Stimulated activated naive B cell treated with anti-CD40 and anti-IgM and Interleukin-4, amounts not matched to agents 10 μg/mL and 1 μg/mL and 100 μg/mL, for 72 hours (primary cell): Measurements from ENCODE around the gene DUSP15.

Experiments used
- ATAC-seq, 2 donors: fragments of 150-1000 bp; cut with Tn5 transposase; replicated peaks; 2 replicates each; pipeline ENCODE4 v1.10.0; 2021; ENCODE audit warnings: moderate library complexity in 1 of 2
- DNase-seq: peaks from one replicate; pipeline ENCODE4 v3.0.0; 2021
- H3K27ac Mint-ChIP-seq: one replicate; pipeline ENCODE4 v1.8.0; 2022; ENCODE audit warnings: mild to moderate bottlenecking, mixed read lengths
- H3K27me3 Mint-ChIP-seq, 2 donors: one replicate each; pipeline ENCODE4 v1.8.0; 2022; ENCODE audit warnings: mixed read lengths in 2 of 2
- H3K36me3 Mint-ChIP-seq, 2 donors: one replicate each; pipeline ENCODE4 v1.8.0; 2022; ENCODE audit warnings: mixed read lengths in 2 of 2, mild to moderate bottlenecking in 1 of 2
- H3K4me1 Mint-ChIP-seq, 2 donors: one replicate each; pipeline ENCODE4 v1.8.0; 2022; ENCODE audit warnings: mixed read lengths in 2 of 2, mild to moderate bottlenecking in 1 of 2
- H3K4me3 Mint-ChIP-seq, 2 donors: one replicate each; pipeline ENCODE4 v1.8.0; 2022; ENCODE audit warnings: mild to moderate bottlenecking in 2 of 2, mixed read lengths in 2 of 2, moderate library complexity in 1 of 2
- H3K9me3 Mint-ChIP-seq, 2 donors: one replicate each; pipeline ENCODE4 v1.8.0; 2022; ENCODE audit warnings: mixed read lengths in 2 of 2, mild to moderate bottlenecking in 1 of 2

Gene DUSP15

DNA sequence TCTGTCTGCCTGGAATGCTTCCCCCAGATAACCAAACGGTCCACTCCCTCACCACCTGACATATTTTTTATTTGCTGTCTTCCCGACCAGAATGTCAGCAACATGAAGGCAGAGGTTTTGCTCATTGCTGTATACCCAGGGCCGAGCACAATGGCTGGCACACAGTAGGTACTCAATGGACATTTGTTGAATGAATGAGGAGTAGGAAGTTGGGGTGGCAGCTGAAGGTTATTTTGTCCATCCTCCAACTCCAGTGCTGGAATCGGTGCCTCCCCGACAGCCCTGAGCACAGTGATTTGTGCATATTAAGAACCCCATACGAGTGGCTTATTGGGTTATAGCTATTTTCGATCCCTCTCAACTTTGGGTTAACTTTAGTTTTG lies 10.3 kb downstream of the DUSP15 start:
- Mint-ChIP-seq H3K9me3 (no peaks in the 10 kb centered on the region), H3K36me3 (no peaks in the 10 kb centered on the region), H3K4me1 (peaks cover 26 to 28% of the 10 kb centered on the region in 2 donors), H3K27ac (no peak overlapping the region), H3K4me3 (no peak overlapping the region), H3K27me3 (peaks cover 6 to 11% of the 10 kb centered on the region in 2 donors)
- DNase-seq: no peak
- no peak for ATAC-seq

DNA sequence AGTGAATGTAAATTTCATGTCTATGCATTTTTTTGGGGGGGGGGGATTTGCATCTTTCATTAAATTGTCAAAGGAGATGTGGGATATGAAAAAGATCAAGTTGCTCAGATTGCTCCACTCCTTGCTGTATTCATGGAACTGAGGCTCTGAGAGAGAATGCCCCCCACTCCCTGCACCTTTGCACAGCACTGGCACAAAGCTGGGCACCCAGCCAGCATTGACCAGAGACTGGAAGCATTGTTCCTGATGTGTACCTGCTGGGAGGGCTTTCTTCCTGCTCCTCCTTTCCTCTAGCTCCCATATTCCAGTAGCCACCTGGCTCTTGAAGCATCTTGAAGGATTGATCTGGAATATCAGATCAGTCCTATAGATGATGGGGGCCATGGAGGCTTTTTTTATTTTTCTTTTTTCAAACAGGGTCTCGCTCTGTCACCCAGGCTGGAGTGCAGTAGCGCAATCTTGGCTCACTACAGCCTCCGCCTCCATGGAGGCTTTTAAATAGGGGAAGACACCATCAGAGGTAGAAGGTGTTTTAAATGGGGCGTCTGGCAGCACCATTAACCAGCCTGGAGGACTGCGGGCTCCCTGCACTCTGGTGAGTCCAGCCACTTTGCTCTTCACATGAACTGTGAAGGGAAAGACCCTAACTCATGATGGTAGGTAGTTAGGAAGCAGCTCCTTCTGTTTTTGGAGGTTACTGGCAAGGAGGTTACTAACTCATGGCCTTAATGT lies 10.9 kb downstream of the DUSP15 start:
- Mint-ChIP-seq H3K4me3 (no peak overlapping the region), H3K27ac (no peak overlapping the region), H3K27me3 (peaks cover 6 to 11% of the 10 kb centered on the region in 2 donors), H3K36me3 (no peaks in the 10 kb centered on the region), H3K4me1 (peaks cover 26 to 28% of the 10 kb centered on the region in 2 donors), H3K9me3 (no peaks in the 10 kb centered on the region)
- DNase-seq (no peak), ATAC-seq (no peak)

GRCh38 chr20:31858760-31859083 lies 11.6 kb downstream of the DUSP15 start:
- H3K27ac Mint-ChIP-seq: no peak overlapping the region
- H3K36me3 Mint-ChIP-seq: no peaks in the 10 kb centered on the region
- H3K4me1 Mint-ChIP-seq: peaks cover 24 to 25% of the 10 kb centered on the region in 2 donors
- ATAC-seq (no peak), DNase-seq (no peak)
- no peak overlapping the region for H3K4me3 Mint-ChIP-seq
- H3K9me3 Mint-ChIP-seq: no peaks in the 10 kb centered on the region
- peaks cover 6 to 11% of the 10 kb centered on the region in 2 donors for H3K27me3 Mint-ChIP-seq

GRCh38 chr20:31857861-31858759 lies 12.2 kb downstream of the DUSP15 start:
- H3K4me3 Mint-ChIP-seq: no peak overlapping the region
- ATAC-seq (peak; percentile 77), DNase-seq (peak; percentile 23)
- H3K9me3 Mint-ChIP-seq: no peaks in the 10 kb centered on the region
- H3K27me3 Mint-ChIP-seq: peaks cover 6 to 11% of the 10 kb centered on the region in 2 donors
- H3K27ac Mint-ChIP-seq: no peak overlapping the region
- peaks cover 20 to 21% of the 10 kb centered on the region in 2 donors for H3K4me1 Mint-ChIP-seq
- H3K36me3 Mint-ChIP-seq: no peaks in the 10 kb centered on the region

GRCh38 chr20:31856516-31856915 lies 13.8 kb downstream of the DUSP15 start:
- peaks cover 10 to 11% of the 10 kb centered on the region in 2 donors for H3K27me3 Mint-ChIP-seq
- no peaks in the 10 kb centered on the region for H3K9me3 Mint-ChIP-seq
- ATAC-seq (no peak), DNase-seq (no peak)
- peaks cover 15 to 16% of the 10 kb centered on the region in 2 donors for H3K4me1 Mint-ChIP-seq
- no peak overlapping the region for H3K27ac Mint-ChIP-seq
- H3K4me3 Mint-ChIP-seq: no peak overlapping the region
- no peaks in the 10 kb centered on the region for H3K36me3 Mint-ChIP-seq

- no peak overlapping the region for H3K4me3 Mint-ChIP-seq
- no peak for DNase-seq
- no peak for ATAC-seq
- no peaks in the 10 kb centered on the region for H3K36me3 Mint-ChIP-seq
- peaks cover 17 to 35% of the 10 kb centered on the region in 2 donors for H3K27me3 Mint-ChIP-seq
- H3K9me3 Mint-ChIP-seq: no peaks in the 10 kb centered on the region
- no peak overlapping the region for H3K27ac Mint-ChIP-seq
- H3K4me1 Mint-ChIP-seq: peaks cover 3 to 5% of the 10 kb centered on the region in 2 donors
These were observed 16.8 kb downstream of the DUSP15 start for GRCh38 chr20:31853481-31853880.

GRCh38 chr20:31851240-31851955 lies 18.9 kb downstream of the DUSP15 start:
- no peaks in the 10 kb centered on the region for H3K9me3 Mint-ChIP-seq
- peaks cover 17 to 38% of the 10 kb centered on the region in 2 donors for H3K27me3 Mint-ChIP-seq
- H3K36me3 Mint-ChIP-seq: no peaks in the 10 kb centered on the region
- no peak overlapping the region for H3K4me3 Mint-ChIP-seq
- H3K4me1 Mint-ChIP-seq: no peaks in the 10 kb centered on the region
- no peak for ATAC-seq
- H3K27ac Mint-ChIP-seq: no peak overlapping the region
- no peak for DNase-seq

DNA sequence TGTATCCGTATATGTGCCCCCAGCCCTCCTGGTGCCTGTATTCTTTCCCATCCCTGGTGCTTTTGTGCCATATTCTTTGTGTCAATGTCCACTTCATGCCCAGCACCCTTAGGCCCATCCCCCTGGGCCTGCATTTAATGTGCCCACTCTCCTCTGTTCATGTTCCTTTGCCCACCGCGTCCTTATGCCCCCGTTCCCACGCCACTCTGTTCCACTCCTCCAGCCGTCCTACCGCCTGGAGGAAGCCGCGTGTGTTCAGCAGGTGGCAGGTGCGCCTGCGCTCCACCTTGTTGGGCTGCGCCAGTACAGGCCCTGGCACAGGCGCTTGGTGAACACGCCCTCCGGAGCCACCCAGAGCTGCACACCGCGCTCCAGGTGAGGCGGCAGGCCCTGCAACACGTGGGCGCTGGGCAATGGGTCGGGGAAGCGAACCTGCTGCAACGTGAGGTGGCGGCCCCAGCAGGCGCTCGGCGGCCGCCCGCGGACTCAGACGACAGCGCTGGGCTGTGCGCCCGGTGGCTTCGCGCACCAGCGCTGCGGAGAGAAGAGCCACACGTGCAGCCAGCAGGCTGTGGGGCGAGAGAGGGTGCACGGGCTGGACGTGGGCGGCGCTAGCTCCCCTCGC lies 20.9 kb downstream of the DUSP15 start:
- Mint-ChIP-seq H3K27ac (no peak overlapping the region), H3K36me3 (no peaks in the 10 kb centered on the region), H3K27me3 (peaks cover 17 to 38% of the 10 kb centered on the region in 2 donors), H3K4me3 (no peak overlapping the region), H3K4me1 (no peaks in the 10 kb centered on the region), H3K9me3 (no peaks in the 10 kb centered on the region)
- DNase-seq (no peak), ATAC-seq (no peak)

DNA sequence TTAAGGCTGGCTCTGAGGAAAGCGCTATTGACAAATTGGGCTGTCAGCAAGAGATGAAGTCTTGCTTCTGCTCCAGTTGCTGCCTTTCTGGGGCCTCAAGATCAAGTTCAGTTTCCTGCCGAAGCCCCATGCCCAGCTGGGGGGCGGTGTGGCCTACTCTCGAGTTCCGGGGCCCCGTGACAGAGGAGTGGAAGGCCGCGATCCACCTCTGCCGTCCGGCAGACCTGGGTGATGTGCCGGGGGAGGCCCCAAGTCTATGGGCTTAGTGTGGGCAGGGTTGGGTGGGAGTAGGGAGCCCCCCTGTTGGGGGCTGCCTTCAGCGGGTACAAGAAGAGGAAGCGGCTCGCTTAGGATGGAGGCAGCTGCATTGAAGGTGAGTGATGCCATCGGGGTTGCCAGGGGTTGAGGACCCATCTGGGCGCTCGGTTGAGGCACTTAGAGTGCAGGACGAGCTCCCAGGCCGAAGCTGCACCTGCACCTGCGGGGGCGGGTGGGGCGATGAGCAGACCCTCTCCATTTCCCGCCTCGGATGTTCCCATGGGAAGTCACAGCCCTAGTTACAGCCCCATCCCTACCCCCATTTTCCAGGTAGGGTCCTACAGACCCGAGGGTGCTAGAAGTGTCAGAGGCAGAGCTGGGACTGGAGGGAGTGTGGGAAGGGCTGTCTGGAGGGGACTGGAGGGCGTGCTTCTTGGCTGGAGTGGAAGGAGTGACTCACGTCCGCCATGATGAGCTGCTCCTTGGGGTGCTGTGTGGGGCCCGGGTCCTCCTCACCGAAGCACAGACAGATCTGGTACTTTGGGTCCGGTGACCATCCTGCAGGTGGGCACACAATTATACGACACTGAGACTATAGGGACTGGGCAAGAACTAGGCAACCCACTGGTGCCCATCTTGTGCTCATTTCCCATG lies 22.0 kb downstream of the DUSP15 start:
- peaks cover 17 to 38% of the 10 kb centered on the region in 2 donors for H3K27me3 Mint-ChIP-seq
- H3K4me3 Mint-ChIP-seq: no peak overlapping the region
- DNase-seq (no peak), ATAC-seq (no peak)
- H3K36me3 Mint-ChIP-seq: no peaks in the 10 kb centered on the region
- H3K4me1 Mint-ChIP-seq: peaks cover 0 to under 1% of the 10 kb centered on the region in 2 donors
- H3K9me3 Mint-ChIP-seq: no peaks in the 10 kb centered on the region
- no peak overlapping the region for H3K27ac Mint-ChIP-seq

- Mint-ChIP-seq H3K9me3 (no peaks in the 10 kb centered on the region), H3K4me3 (no peak overlapping the region), H3K4me1 (peaks cover 5 to 7% of the 10 kb centered on the region in 2 donors), H3K36me3 (no peaks in the 10 kb centered on the region), H3K27ac (no peak overlapping the region), H3K27me3 (peaks cover 17 to 36% of the 10 kb centered on the region in 2 donors)
- no peak for DNase-seq
- ATAC-seq: no peak
These were observed 23.6 kb downstream of the DUSP15 start for GRCh38 chr20:31846793-31847138.

DNA sequence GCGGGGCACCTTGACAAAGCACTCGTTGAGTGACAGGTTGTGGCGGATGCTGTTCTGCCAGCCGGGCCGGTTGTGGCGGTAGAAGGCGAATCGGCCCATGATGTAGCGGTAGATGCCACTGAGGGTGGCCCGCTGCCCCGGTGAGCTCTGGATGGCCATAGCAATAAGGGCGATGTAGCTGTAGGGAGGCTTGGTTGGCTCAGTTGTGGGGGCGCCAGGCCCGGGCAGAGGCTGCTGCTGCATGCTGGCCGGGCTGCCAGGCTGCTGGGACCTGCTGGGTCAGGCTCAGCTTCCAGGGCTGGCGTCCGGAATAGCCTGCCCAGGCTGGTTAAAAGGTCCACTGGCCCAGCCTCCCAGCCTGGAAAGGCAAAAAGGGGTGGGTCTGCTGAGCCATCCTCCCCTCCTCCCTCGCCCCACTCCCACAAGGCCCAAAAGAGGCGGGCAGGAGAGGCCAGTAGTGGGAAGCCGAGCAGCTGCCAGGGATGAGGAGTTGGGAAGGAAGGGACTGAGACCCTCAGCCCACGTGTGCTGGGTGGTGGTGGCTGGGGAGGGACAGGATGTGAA lies 24.9 kb downstream of the DUSP15 start, which contains the start of gene FOXS1:
TSS of gene FOXS1 (minus strand) at position 305 of the 564 bp plus-strand sequence. CDS start at position 243, 62 bp downstream.
- DNase-seq (no peak), ATAC-seq (no peak)
- Mint-ChIP-seq H3K27ac (no peak within 1 kb of the TSS), H3K4me1 (peaks cover 5 to 7% of the 10 kb centered on the region in 2 donors), H3K27me3 (peaks cover 8 to 22% of the 10 kb centered on the region in 2 donors), H3K9me3 (no peaks in the 10 kb centered on the region), H3K36me3 (no peaks in the 10 kb centered on the region), H3K4me3 (no peak within 1 kb of the TSS)

DNA sequence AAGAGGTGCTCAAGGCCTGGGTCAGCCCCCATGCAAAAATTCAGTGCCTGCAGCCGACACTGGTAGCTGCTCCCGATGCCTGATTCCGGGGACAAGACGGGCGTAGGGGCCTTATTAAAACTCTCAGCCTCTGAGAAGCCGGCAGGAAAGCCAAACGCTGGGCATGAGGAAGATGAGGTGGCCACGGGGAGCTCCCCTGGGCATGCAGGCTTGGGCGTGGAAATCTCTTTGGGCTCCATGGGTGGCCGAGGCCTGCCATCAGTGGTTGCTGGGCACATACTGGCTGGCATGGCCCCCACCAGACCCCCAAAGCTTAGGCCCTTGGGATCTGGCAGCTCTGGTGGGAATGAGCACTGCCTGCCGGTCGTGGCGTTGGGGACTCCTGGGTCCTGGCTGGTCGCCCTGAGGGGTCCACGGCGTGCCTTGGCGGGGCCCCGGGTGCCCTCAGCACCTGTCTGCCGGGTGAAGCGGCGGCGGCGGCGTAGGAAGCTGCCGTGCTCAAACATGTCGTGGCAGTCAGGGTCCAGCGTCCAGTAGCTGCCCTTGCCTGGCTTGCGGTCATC lies 25.5 kb downstream of the DUSP15 start:
- ATAC-seq (no peak), DNase-seq (no peak)
- peaks cover 8 to 17% of the 10 kb centered on the region in 2 donors for H3K27me3 Mint-ChIP-seq
- no peak overlapping the region for H3K27ac Mint-ChIP-seq
- H3K9me3 Mint-ChIP-seq: no peaks in the 10 kb centered on the region
- no peak overlapping the region for H3K4me3 Mint-ChIP-seq
- H3K4me1 Mint-ChIP-seq: peaks cover 5 to 7% of the 10 kb centered on the region in 2 donors
- H3K36me3 Mint-ChIP-seq: no peaks in the 10 kb centered on the region

- DNase-seq (no peak), ATAC-seq (no peak)
- Mint-ChIP-seq H3K36me3 (no peaks in the 10 kb centered on the region), H3K27me3 (peaks cover 2 to 7% of the 10 kb centered on the region in 2 donors), H3K27ac (no peak overlapping the region), H3K4me1 (peaks cover 5 to 7% of the 10 kb centered on the region in 2 donors), H3K4me3 (no peak overlapping the region), H3K9me3 (no peaks in the 10 kb centered on the region)
These were observed 26.4 kb downstream of the DUSP15 start for GRCh38 chr20:31843881-31844280.
